Progenitor cell of endocrine pancreas (in vitro differentiated cells): ENCODE results near the gene LCN10. TPM values are rescaled to one million over a fixed set of nuclear protein-coding genes. Genes with fewer than 3 reads are reported as not detected.

ENCODE experiments used
- DNase-seq: peaks from one replicate; pipeline ENCODE4 v3.0.0; 2021; ENCODE audit warnings: low spot score; ENCODE audit not compliant: unreplicated experiment
- H3K27ac Mint-ChIP-seq: 2 replicates; pipeline ENCODE4 v1.8.0; 2021; ENCODE audit warnings: mild to moderate bottlenecking, moderate library complexity, mixed read lengths
- H3K27me3 Mint-ChIP-seq: 2 replicates; pipeline ENCODE4 v1.8.0; 2021; ENCODE audit warnings: mixed read lengths
- H3K36me3 Mint-ChIP-seq: 2 replicates; pipeline ENCODE4 v1.8.0; 2022; ENCODE audit warnings: mixed read lengths; ENCODE audit not compliant: insufficient read depth
- H3K4me1 Mint-ChIP-seq: 2 replicates; pipeline ENCODE4 v1.8.0; 2021; ENCODE audit warnings: low read depth, mixed read lengths
- H3K4me3 Mint-ChIP-seq: 2 replicates; pipeline ENCODE4 v1.8.0; 2021; ENCODE audit warnings: low read depth, mild to moderate bottlenecking, moderate library complexity, mixed read lengths
- H3K9me3 Mint-ChIP-seq: 2 replicates; pipeline ENCODE4 v1.8.0; 2021; ENCODE audit warnings: low read depth, mixed read lengths
- total RNA-seq: library from RNA; stranded (reverse); gene quantifications from 2 replicates; pipeline ENCODE4 v1.2.1, GENCODE V29; 2021
- TF ChIP-seq, protein P1 (sequence below): fragments of 200-600 bp; sonication (generic); IDR thresholded peaks from one replicate; pipeline ENCODE4 v1.5.0; 2021; ENCODE audit warnings: antibody characterized with exemption, mild to moderate bottlenecking; ENCODE audit not compliant: unreplicated experiment

The LCN10 gene
- total RNA-seq, 1 donor from 2014 or later, result not detected

DNA sequence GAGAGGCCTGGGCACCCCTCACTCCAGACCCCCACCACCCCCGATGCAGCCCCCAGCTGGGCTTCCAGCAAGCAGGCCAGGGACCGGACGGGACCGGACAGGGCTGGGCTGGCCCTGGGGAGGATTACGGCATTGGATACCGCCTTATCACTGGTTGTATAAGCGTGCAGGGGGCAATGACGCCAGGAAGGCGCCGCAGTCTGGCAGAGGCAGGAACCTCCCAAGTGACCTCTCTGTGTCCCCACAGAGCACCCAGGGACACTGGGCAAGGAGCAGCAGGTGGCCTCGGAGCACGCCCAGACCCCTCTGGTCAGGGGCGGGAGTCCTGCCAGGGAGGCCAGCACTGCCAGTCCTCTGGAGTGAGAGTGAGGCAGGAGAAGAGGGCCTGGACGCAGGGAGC, 22.3 kb upstream of the LCN10 start:
- Mint-ChIP-seq H3K4me1 (peaks cover 1% of the 10 kb centered on the region), H3K9me3 (no peaks in the 10 kb centered on the region), H3K27me3 (peaks cover 3% of the 10 kb centered on the region), H3K36me3 (no peaks in the 10 kb centered on the region), H3K27ac (no peak overlapping the region), H3K4me3 (no peak overlapping the region)
- TF ChIP-seq, protein P1, sequence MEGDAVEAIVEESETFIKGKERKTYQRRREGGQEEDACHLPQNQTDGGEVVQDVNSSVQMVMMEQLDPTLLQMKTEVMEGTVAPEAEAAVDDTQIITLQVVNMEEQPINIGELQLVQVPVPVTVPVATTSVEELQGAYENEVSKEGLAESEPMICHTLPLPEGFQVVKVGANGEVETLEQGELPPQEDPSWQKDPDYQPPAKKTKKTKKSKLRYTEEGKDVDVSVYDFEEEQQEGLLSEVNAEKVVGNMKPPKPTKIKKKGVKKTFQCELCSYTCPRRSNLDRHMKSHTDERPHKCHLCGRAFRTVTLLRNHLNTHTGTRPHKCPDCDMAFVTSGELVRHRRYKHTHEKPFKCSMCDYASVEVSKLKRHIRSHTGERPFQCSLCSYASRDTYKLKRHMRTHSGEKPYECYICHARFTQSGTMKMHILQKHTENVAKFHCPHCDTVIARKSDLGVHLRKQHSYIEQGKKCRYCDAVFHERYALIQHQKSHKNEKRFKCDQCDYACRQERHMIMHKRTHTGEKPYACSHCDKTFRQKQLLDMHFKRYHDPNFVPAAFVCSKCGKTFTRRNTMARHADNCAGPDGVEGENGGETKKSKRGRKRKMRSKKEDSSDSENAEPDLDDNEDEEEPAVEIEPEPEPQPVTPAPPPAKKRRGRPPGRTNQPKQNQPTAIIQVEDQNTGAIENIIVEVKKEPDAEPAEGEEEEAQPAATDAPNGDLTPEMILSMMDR, result no peak
- no peak for DNase-seq

DNA sequence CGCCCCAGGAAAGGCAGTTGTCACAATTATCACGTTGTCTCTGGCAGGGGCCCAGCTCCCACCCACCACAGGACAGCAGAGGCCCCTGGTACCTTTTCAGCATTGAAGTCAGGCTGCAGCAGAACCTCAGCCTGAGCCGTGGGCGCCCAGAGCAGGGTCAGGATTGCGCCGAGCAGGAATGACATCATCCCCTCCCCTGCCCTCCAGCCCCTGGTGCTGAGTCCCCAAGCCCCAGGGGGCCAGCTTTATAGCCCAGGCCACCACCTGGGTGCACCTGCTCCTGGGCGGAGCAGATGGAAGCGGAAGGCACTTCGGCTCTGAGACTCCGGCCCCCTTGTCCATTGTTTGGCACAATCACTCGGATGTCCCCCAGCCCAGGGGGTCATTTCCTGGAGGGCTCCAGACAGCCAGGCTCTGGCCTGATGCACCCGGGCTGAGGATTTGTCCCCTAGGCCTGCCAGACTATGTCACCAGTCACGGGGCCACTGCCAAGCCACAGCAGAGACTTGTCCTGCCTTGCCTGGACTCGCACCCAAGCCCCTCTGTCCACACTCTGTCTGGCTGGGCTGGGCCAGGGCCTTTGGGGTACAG, 21.7 kb upstream of the LCN10 start, which contains the start of gene LCN15:
Gene LCN15 (minus strand): TSS at position 218 of the 591 bp plus-strand sequence. CDS start 30 bp downstream, at position 188.
- H3K27me3 Mint-ChIP-seq, result peaks cover 3% of the 10 kb centered on the region
- DNase-seq, result no peak
- no peaks in the 10 kb centered on the region for H3K36me3 Mint-ChIP-seq
- H3K4me3 Mint-ChIP-seq, result no peak within 1 kb of the TSS
- TF ChIP-seq, protein P1, result no peak
- no peaks in the 10 kb centered on the region for H3K9me3 Mint-ChIP-seq
- no peaks in the 10 kb centered on the region for H3K4me1 Mint-ChIP-seq
- no peak within 1 kb of the TSS for H3K27ac Mint-ChIP-seq

DNA sequence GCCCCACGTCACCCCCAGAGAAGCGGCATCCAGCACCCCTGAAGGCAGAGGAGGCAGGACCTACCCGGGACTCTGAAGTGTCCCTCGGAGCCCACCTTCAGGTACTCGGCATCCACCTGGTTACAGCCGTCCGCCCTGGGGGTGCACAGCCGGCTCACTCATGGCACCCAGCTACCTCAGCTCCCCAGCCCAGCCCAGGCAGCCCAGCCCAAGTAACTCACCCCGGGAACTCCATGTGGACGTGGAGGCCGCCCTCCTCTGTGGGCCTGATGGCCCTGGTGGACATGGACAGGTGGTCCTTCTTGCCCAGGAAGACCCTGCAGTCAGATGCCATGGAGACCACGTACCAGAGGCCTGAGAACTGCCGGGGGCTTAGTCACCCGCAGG, 20.9 kb upstream of the LCN10 start:
- Mint-ChIP-seq H3K4me1 (no peaks in the 10 kb centered on the region), H3K27ac (no peak overlapping the region), H3K4me3 (no peak overlapping the region), H3K36me3 (no peaks in the 10 kb centered on the region), H3K27me3 (peaks cover 3% of the 10 kb centered on the region), H3K9me3 (no peaks in the 10 kb centered on the region)
- TF ChIP-seq, protein P1, result no peak
- no peak for DNase-seq

DNA sequence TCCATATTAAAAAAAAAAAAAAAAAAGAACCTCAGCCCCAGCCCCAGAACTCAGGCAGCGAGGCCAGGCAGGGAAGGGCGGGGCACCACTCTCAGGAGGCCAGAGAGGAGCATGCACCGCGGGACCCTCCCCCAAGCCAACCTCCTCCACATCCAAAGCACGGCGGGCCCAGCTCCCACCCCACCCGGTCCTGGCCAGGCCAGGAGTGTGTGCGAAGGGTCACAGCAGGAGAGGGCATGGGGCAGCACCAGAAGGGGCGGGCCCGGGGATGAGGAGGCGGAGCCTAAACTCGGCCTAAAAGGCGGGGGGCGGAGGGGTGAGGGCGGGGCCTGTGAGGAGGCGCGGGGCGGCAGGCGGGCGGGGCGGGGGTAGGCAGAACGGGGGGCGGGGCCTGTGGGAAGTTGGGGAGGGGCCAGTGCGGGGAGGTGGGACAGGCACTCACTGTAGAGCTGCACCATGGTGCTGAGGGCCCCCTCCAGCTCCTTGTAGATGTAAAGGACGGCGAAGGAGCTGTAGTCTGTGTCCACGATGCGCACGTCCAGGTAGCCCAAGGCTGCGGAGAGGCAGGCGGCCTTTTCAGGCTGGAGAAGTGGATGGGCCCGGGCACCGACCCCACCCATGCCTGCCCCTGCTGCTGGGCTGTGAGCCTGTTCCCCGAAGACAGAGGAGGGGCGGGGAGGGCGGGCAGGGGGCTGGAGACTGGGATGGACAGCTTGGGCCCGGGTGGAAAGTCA, 20.3 kb upstream of the LCN10 start:
- Mint-ChIP-seq H3K27ac (no peak overlapping the region), H3K4me1 (no peaks in the 10 kb centered on the region), H3K4me3 (no peak overlapping the region), H3K27me3 (peaks cover 3% of the 10 kb centered on the region), H3K36me3 (no peaks in the 10 kb centered on the region), H3K9me3 (no peaks in the 10 kb centered on the region)
- peak; percentile 40 for DNase-seq
- TF ChIP-seq, protein P1, result no peak

DNA sequence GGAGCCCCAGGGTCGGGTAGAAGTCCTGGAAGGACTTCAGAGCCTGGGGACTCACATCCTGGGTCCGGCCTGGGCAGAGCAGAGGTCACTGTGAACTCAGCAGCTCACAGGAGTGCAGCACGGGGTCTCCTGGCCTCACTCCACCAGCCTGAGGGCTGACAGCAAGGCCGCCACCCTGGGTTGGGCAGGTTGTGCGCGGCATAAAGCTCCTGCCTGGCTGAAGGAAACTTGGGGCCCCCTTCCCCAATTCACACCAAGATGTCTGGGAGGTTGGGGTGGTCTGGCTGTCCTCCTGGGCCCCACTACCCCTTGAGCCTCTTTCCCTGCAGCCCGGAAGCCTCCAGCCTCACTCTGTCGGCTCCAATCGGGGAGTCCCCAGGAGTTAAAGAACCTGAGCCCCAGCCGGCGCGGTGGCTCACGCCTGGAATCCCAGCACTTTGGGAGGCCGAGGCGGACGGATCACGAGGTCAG, 19.5 kb upstream of the LCN10 start:
- Mint-ChIP-seq H3K27ac (no peak overlapping the region), H3K4me1 (no peaks in the 10 kb centered on the region), H3K36me3 (no peaks in the 10 kb centered on the region), H3K27me3 (peaks cover 3% of the 10 kb centered on the region), H3K9me3 (no peaks in the 10 kb centered on the region), H3K4me3 (no peak overlapping the region)
- DNase-seq, result no peak
- TF ChIP-seq, protein P1, result no peak
